IMR-90 (cell line): ENCODE data around the gene SOX5. TPM values are rescaled to one million over a fixed set of nuclear protein-coding genes. Genes with fewer than 3 reads are reported as not detected.

Source experiments
- ATAC-seq: fragments of 200-7000 bp; cut with Tn5 transposase; 2 replicates; pipeline ENCODE4 v1.9.1; 2020; ENCODE audit warnings: low read depth, mild to moderate bottlenecking, moderate library complexity
- BruUV-seq: library from RNA; stranded (reverse); fragments of 400-500 nt; replicated peaks from 2 replicates; lab custom pipeline; 2021; lab: Mats Ljungman, UMichigan
- CTCF ChIA-PET: fragments of 300-600 bp; formaldehyde crosslinking; extraction: SDS; loops from one replicate; lab custom pipeline; 2021; ENCODE audit warnings: antibody characterized with exemption; lab: Yijun Ruan, JAX
- POLR2A ChIA-PET: fragments of 300-600 bp; sonication (Branson Sonifier 250); formaldehyde crosslinking; loops from one replicate; lab custom pipeline; 2022; ENCODE audit warnings: antibody characterized with exemption; ENCODE audit not compliant: unreplicated experiment; lab: Charles Lee
- DNase-seq: peaks from one replicate; pipeline ENCODE4 v3.0.0; 2013
- H2AFZ ChIP-seq: replicated peaks from 2 replicates; pipeline ENCODE3; 2013; ENCODE audit warnings: low read length, mild to moderate bottlenecking; ENCODE audit not compliant: poor library complexity
- H2AK5ac ChIP-seq: 2 replicates; pipeline ENCODE4 v1.6.1; 2013; ENCODE audit warnings: low read depth, low read length, inconsistent platforms
- H2AK9ac ChIP-seq: replicated peaks from 2 replicates; pipeline ENCODE3; 2013; ENCODE audit warnings: mild to moderate bottlenecking, low read depth, low read length, moderate library complexity; ENCODE audit not compliant: poor library complexity
- H2BK120ac ChIP-seq: 2 replicates; pipeline ENCODE4 v1.6.1; 2013; ENCODE audit warnings: low read depth, low read length, inconsistent platforms
- H2BK15ac ChIP-seq: 3 replicates; pipeline ENCODE4 v1.6.1; 2013; ENCODE audit warnings: low read depth, low read length, inconsistent platforms
- H2BK20ac ChIP-seq: 2 replicates; pipeline ENCODE4 v1.6.1; 2013; ENCODE audit warnings: low read depth, mild to moderate bottlenecking, inconsistent platforms, low read length, moderate library complexity
- H2BK5ac ChIP-seq: 2 replicates; pipeline ENCODE4 v1.6.1; 2013; ENCODE audit warnings: mild to moderate bottlenecking, low read depth, low read length, inconsistent platforms; ENCODE audit not compliant: poor library complexity, severe bottlenecking
- H3K14ac ChIP-seq: replicated peaks from 2 replicates; pipeline ENCODE4 v1.6.1; 2013; ENCODE audit warnings: low read depth, low read length, inconsistent platforms
- H3K18ac ChIP-seq: 2 replicates; pipeline ENCODE4 v1.6.1; 2013; ENCODE audit warnings: low read depth, low read length, control low read depth
- H3K23ac ChIP-seq: 2 replicates; pipeline ENCODE4 v1.6.1; 2013; ENCODE audit warnings: low read depth, low read length, inconsistent platforms
- H3K27ac ChIP-seq: 2 replicates; pipeline ENCODE4 v1.5.1; 2013; ENCODE audit warnings: mild to moderate bottlenecking, control low read depth, low read length; ENCODE audit not compliant: insufficient read depth
- H3K27me3 ChIP-seq: 2 replicates; pipeline ENCODE4 v1.6.1; 2013; ENCODE audit warnings: low read length; ENCODE audit not compliant: control insufficient read depth, insufficient read depth
- H3K36me3 ChIP-seq: 2 replicates; pipeline ENCODE4 v1.6.1; 2013; ENCODE audit warnings: low read length, mixed read lengths; ENCODE audit not compliant: control insufficient read depth, insufficient read depth
- H3K4ac ChIP-seq: 2 replicates; pipeline ENCODE4 v1.6.1; 2013; ENCODE audit warnings: low read depth, low read length, inconsistent platforms
- H3K4me1 ChIP-seq: 2 replicates; pipeline ENCODE4 v1.6.1; 2013; ENCODE audit warnings: low read length, mixed read lengths; ENCODE audit not compliant: control insufficient read depth, insufficient read depth
- H3K4me2 ChIP-seq: 2 replicates; pipeline ENCODE4 v1.6.1; 2013; ENCODE audit warnings: low read depth, mild to moderate bottlenecking, control low read depth, low read length, moderate library complexity
- H3K4me3 ChIP-seq: 2 replicates; pipeline ENCODE4 v1.5.1; 2013; ENCODE audit warnings: low read depth, mild to moderate bottlenecking, control low read depth, low read length, moderate library complexity; ENCODE audit not compliant: insufficient read depth
- H3K56ac ChIP-seq: 2 replicates; pipeline ENCODE4 v1.6.1; 2013; ENCODE audit warnings: low read length, inconsistent platforms; ENCODE audit not compliant: insufficient read depth; ENCODE audit errors: extremely low read depth
- H3K79me1 ChIP-seq, 2 experiments: 2 replicates each; pipeline ENCODE4 v1.6.1; 2013; ENCODE audit warnings: low read length in 2 of 2, inconsistent platforms in 1 of 2, low read depth in 1 of 2
- H3K9ac ChIP-seq: 2 replicates; pipeline ENCODE4 v1.6.1; 2013; ENCODE audit warnings: low read depth, low read length, control low read depth
- H3K9me1 ChIP-seq: 2 replicates; pipeline ENCODE4 v1.6.1; 2013; ENCODE audit warnings: low read length, inconsistent platforms; ENCODE audit not compliant: insufficient read depth
- H3K9me3 ChIP-seq: 2 replicates; pipeline ENCODE4 v1.6.1; 2013; ENCODE audit warnings: low read length; ENCODE audit not compliant: control insufficient read depth, insufficient read depth
- H4K20me1 ChIP-seq: 2 replicates; pipeline ENCODE4 v1.6.1; 2013; ENCODE audit warnings: low read length, inconsistent platforms; ENCODE audit not compliant: insufficient read depth
- H4K5ac ChIP-seq: 2 replicates; pipeline ENCODE4 v1.6.1; 2013; ENCODE audit warnings: mild to moderate bottlenecking, low read depth, low read length, control low read depth
- H4K8ac ChIP-seq, 2 experiments: 2 replicates each; pipeline ENCODE4 v1.6.1; 2013; ENCODE audit warnings: low read depth in 2 of 2, low read length in 2 of 2, control low read depth in 1 of 2, inconsistent platforms in 1 of 2
- H4K91ac ChIP-seq: 2 replicates; pipeline ENCODE4 v1.6.1; 2013; ENCODE audit warnings: low read depth, low read length, inconsistent platforms; ENCODE audit not compliant: insufficient read depth
- CTCF ChIP-seq: conservative IDR thresholded peaks from 2 replicates; pipeline ENCODE4 v1.5.1; 2012; ENCODE audit warnings: mild to moderate bottlenecking, low read depth, low read length, improper control_type of control experiment
- MXI1 ChIP-seq: IDR thresholded peaks from 2 replicates; pipeline ENCODE4 v1.6.1; 2012; ENCODE audit warnings: low read depth, mild to moderate bottlenecking, low read length, moderate library complexity, borderline replicate concordance
- dilution Hi-C: fragments of 300-500 bp; cut with HindIII; formaldehyde crosslinking; loops from one replicate; pipeline ENCODE4 v1.14.3; 2018; ENCODE audit warnings: low sequenced_read_pairs; ENCODE audit not compliant: unreplicated experiment
- in situ Hi-C: fragments of 300-500 bp; cut with MboI; formaldehyde crosslinking; loops from 3 replicates; pipeline ENCODE4 v1.14.3; 2019; ENCODE audit warnings: low sequenced_read_pairs, inconsistent platforms, mixed read lengths
- intact Hi-C: fragments of 100-400 bp; cut with micrococcal nuclease; formaldehyde crosslinking; loops from 2 replicates; pipeline ENCODE4 v1.10.0; 2022
- polyA plus RNA-seq, 3 experiments: library from polyadenylated mRNA; depleted of rRNA; stranded (reverse); fragments of >200 nt; gene quantifications; 2 replicates each; pipeline ENCODE4 v1.2.3, GENCODE V29; 2012; ENCODE audit warnings: low replicate concordance in 1 of 3
- total RNA-seq: library from RNA; depleted of rRNA; stranded (reverse); fragments of >200 nt; gene quantifications from 2 replicates; pipeline ENCODE4 v1.2.3, GENCODE V29; 2012

SOX5 gene
- total and polyA plus RNA-seq, 2 of the 4 experiments (the other 2 are of a cell fraction) = 1.1 to 13.1 TPM

GRCh38 chr12:23857178-23857577, 92.3 kb downstream of the SOX5 start:
- no TSS peak for BruUV-seq
- no peak; the same call in 1 of the 2 replicates for ATAC-seq
- CTCF ChIA-PET = no interaction called here

More at GRCh38 chr12:23857178-23857577, 92.3 kb downstream of the SOX5 start:
- H3K23ac ChIP-seq = no peak overlapping the region
- no peak overlapping the region for H3K18ac ChIP-seq
- no peak overlapping the region for H3K4ac ChIP-seq
- no peaks in the 10 kb centered on the region for H4K20me1 ChIP-seq
- no peak overlapping the region for H3K56ac ChIP-seq
- no peak overlapping the region for H2BK5ac ChIP-seq
- intact Hi-C loops (no loop called here), in situ Hi-C loops (no loop called here), dilution Hi-C loops (no loop called here)
- TF ChIP-seq CTCF = no peak
- TF ChIP-seq MXI1 = no peak
- no peak overlapping the region for H4K91ac ChIP-seq
- no peaks in the 10 kb centered on the region; the same call in 1 of the 2 replicates for H3K9me3 ChIP-seq
- H3K9ac ChIP-seq = no peak overlapping the region
- no peak overlapping the region for H3K4me3 ChIP-seq
- H4K8ac ChIP-seq = no peak overlapping the region
- H3K79me1 ChIP-seq = no peaks in the 10 kb centered on the region
- no peak overlapping the region for H4K5ac ChIP-seq
- no peak overlapping the region for H3K27ac ChIP-seq
- H2BK15ac ChIP-seq = no peak overlapping the region
- no peak overlapping the region for H3K14ac ChIP-seq
- no peaks in the 10 kb centered on the region for H3K27me3 ChIP-seq
- no peaks in the 10 kb centered on the region for H3K36me3 ChIP-seq
- H3K4me1 ChIP-seq = no peaks in the 10 kb centered on the region
- DNase-seq = no peak
- H3K4me2 ChIP-seq = no peak overlapping the region; the same call in 1 of the 2 replicates
- no peak overlapping the region for H2AFZ ChIP-seq
- H2AK9ac ChIP-seq = no peak overlapping the region
- no peak overlapping the region for H2BK20ac ChIP-seq
- POLR2A ChIA-PET = no interaction called here
- no peaks in the 10 kb centered on the region for H3K9me1 ChIP-seq
- no peak overlapping the region for H2BK120ac ChIP-seq
- H2AK5ac ChIP-seq = no peak overlapping the region
